ENCODE data around the gene INPPL1. TPM values are rescaled to one million over a fixed set of nuclear protein-coding genes. Genes with fewer than 3 reads are reported as not detected.

INPPL1 gene
- total RNA-seq, 4 donors from 2014 or later: 65.8 to 134 (median 92.4) TPM

DNA sequence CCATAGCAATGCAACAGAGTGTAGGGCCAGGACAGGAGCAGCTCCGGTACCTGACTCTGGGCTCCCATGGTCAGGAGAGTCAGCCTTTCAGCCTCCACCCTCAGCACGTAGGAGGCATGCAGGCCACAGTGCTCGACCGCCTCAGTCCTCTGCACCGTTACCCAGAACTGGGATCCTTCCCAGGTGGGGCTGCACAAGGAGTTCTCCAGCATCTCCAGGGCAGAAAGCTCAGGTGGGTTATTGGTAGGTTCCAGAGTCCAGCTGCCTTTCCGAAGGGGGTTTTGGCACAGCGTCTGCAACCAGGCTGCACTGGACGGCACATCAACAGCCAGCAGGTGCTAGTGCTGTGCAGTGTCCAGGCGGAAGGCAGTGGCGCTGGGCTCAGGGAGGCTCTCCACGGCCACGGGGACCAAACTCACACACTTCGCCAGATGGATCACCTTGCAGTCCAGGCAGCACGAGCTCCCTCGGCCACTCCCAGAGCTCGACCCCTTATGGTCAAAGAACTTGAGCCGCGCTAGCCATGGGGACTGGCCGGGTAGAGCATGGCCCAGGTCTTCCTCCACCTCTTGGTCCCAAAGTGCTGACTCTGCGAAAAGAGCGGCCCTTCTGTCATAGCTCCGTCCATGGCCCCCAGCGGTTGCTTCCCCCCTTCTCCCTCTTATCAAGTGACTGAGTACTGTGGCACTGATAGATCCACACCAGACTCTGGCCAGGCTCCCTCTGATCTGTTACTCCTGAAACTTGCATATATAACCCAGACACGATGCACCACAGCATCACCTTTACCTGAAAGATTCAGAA is 26.3 kb downstream of the INPPL1 start:
- 81 to 100% methylated on average over 2 to 5 of the region's 24 CpGs for WGBS, 2 donors (ENCODE audit: low coverage in 1 of 2)
- peaks cover 59% of the 10 kb centered on the region for H3K27me3 ChIP-seq

DNA sequence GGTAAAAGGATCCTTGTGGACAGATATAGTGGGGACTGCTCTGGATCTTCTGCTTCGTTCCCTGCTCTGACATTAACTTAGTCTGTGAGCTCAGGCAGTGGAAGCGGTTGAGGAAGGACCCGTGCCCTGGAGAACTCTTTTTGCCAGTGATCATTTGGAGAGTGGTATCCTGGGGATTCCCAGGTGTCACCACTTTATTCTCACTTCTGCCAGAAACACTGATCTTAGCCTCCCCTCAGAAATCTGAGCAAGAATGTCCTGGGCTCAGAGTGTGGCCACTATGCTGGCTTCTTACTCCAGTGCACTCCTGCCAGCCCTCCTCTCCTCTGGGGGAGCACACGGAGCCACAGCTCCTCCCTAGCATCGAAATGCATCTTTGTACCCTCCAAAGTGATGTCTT is 27.0 kb downstream of the INPPL1 start:
- H3K36me3 ChIP-seq: no peaks in the 10 kb centered on the region
- no peak overlapping the region for H3K4me3 ChIP-seq
- 81 to 84% methylated on average over 3 to 5 of the region's 5 CpGs for WGBS, 2 donors (ENCODE audit: low coverage in 1 of 2)
- TF ChIP-seq CTCF (IDR thresholded peaks at IDR 0.05) (no peak), EP300 (IDR thresholded peaks at IDR 0.05) (no peak), POLR2A (IDR thresholded peaks at IDR 0.05) (no peak), POLR2AphosphoS5 (IDR thresholded peaks at IDR 0.05) (no peak)
- H3K9me3 ChIP-seq: no peaks in the 10 kb centered on the region
- H3K27me3 ChIP-seq: peaks cover 52% of the 10 kb centered on the region
- H3K4me1 ChIP-seq: no peaks in the 10 kb centered on the region
- no peak for ATAC-seq
- no peak overlapping the region for H3K27ac ChIP-seq

More for the DNA sequence above, 26.3 kb downstream of the INPPL1 start:
- Histone ChIP-seq H3K9me3 (no peaks in the 10 kb centered on the region), H3K27ac (no peak overlapping the region), H3K4me3 (no peak overlapping the region), H3K4me1 (no peaks in the 10 kb centered on the region), H3K36me3 (no peaks in the 10 kb centered on the region)
- no peak for TF ChIP-seq POLR2AphosphoS5 (IDR thresholded peaks at IDR 0.05)
- TF ChIP-seq EP300 (IDR thresholded peaks at IDR 0.05): no peak
- TF ChIP-seq POLR2A (IDR thresholded peaks at IDR 0.05): no peak
- TF ChIP-seq CTCF (IDR thresholded peaks at IDR 0.05): no peak
- no peak for ATAC-seq

GRCh38 chr11:72253392-72253791 is 28.8 kb downstream of the INPPL1 start:
- no peaks in the 10 kb centered on the region for H3K4me1 ChIP-seq
- H3K9me3 ChIP-seq: no peaks in the 10 kb centered on the region
- H3K4me3 ChIP-seq: no peak overlapping the region
- H3K36me3 ChIP-seq: no peaks in the 10 kb centered on the region
- peaks cover 37% of the 10 kb centered on the region for H3K27me3 ChIP-seq
- 97% methylated on average over 3 of the region's 3 CpGs; no CpG with 5 or more reads in 1 of the 2 donors for WGBS, 2 donors (ENCODE audit: low coverage in 1 of 2)
- no peak overlapping the region for H3K27ac ChIP-seq
- no peak for ATAC-seq
- TF ChIP-seq EP300 (IDR thresholded peaks at IDR 0.05) (no peak), CTCF (IDR thresholded peaks at IDR 0.05) (no peak), POLR2AphosphoS5 (IDR thresholded peaks at IDR 0.05) (no peak), POLR2A (IDR thresholded peaks at IDR 0.05) (no peak)

- no peaks in the 10 kb centered on the region for H3K9me3 ChIP-seq
Observed at GRCh38 chr11:72254299-72254993, 29.9 kb downstream of the INPPL1 start.

More at GRCh38 chr11:72254299-72254993, 29.9 kb downstream of the INPPL1 start:
- H3K36me3 ChIP-seq: no peaks in the 10 kb centered on the region
- 92 to 93% methylated on average over 3 of the region's 5 CpGs for WGBS, 2 donors (ENCODE audit: low coverage in 1 of 2)
- H3K27me3 ChIP-seq: peaks cover 36% of the 10 kb centered on the region
- no peak overlapping the region for H3K27ac ChIP-seq
- no peaks in the 10 kb centered on the region for H3K4me1 ChIP-seq
- no peak overlapping the region for H3K4me3 ChIP-seq
- no peak for ATAC-seq
- no peak for TF ChIP-seq CTCF (IDR thresholded peaks at IDR 0.05)
- TF ChIP-seq POLR2A (IDR thresholded peaks at IDR 0.05): no peak
- TF ChIP-seq EP300 (IDR thresholded peaks at IDR 0.05): no peak
- no peak for TF ChIP-seq POLR2AphosphoS5 (IDR thresholded peaks at IDR 0.05)

All from gastroesophageal sphincter (tissue), 4 donors.